GM12891 (cell line): Measurements from ENCODE around the gene LGR6.

Experiments
- POLR2A ChIP-seq: IDR thresholded peaks from 2 replicates; pipeline ENCODE4 v1.6.1; 2011; ENCODE audit warnings: low read depth, low read length, control low read depth
- POLR2AphosphoS5 ChIP-seq: IDR thresholded peaks from 2 replicates; pipeline ENCODE4 v1.6.1; 2011; ENCODE audit warnings: low read depth, low read length, control low read depth
- SPI1 ChIP-seq: IDR thresholded peaks from 2 replicates; pipeline ENCODE4 v1.6.1; 2011; ENCODE audit warnings: low read depth, low read length, control low read depth
- TAF1 ChIP-seq: IDR thresholded peaks from 2 replicates; pipeline ENCODE4 v1.6.1; 2011; ENCODE audit warnings: low read depth, low read length, control low read depth

- no peak for TF ChIP-seq POLR2A
- TF ChIP-seq POLR2AphosphoS5, result no peak
- no peak for TF ChIP-seq TAF1
- no peak for TF ChIP-seq SPI1
Measured at GRCh38 chr1:202213361-202214088, 19.9 kb downstream of the LGR6 start.
